ENCODE results near the gene TOGARAM1. TPM values are rescaled to one million over a fixed set of nuclear protein-coding genes. Genes with fewer than 3 reads are reported as not detected.
A peak's percentile ranks its signal among the peaks of the same experiment; 100 is the strongest.

TOGARAM1 gene
- total RNA-seq, 1 experiment from 2014 or later = 34.2 TPM

GRCh38 chr14:45084946-45085346, 123.0 kb downstream of the TOGARAM1 start:
- peak overlapping the region; percentile 78 for H3K27ac ChIP-seq (ENCODE audit: low read length)
- H3K79me2 ChIP-seq (ENCODE audit: low read length) = peaks cover 60% of the 10 kb centered on the region
- H3K9ac ChIP-seq (ENCODE audit: low read length) = peak overlapping the region; percentile 82
- peaks cover 54% of the 10 kb centered on the region for H3K4me1 ChIP-seq (ENCODE audit: low read length)
- H2AFZ ChIP-seq (ENCODE audit: low read length) = no peak overlapping the region
- no peaks in the 10 kb centered on the region for H3K9me3 ChIP-seq (ENCODE audit: low read length)
- no peaks in the 10 kb centered on the region for H3K27me3 ChIP-seq (ENCODE audit: low read length)
- peaks cover 24% of the 10 kb centered on the region; the same call in 1 of the 2 replicates for H4K20me1 ChIP-seq (ENCODE audit: insufficient read depth, low read depth, low read length)
- H3K4me3 ChIP-seq (ENCODE audit: low read length) = peak overlapping the region; percentile 83
- peak; percentile 68 for DNase-seq
- no peaks in the 10 kb centered on the region for H3K9me2 ChIP-seq (replicated peaks; ENCODE audit: insufficient read depth, low read length)
- peaks cover 13% of the 10 kb centered on the region; the same call in 1 of the 2 replicates for H3K36me3 ChIP-seq (ENCODE audit: insufficient read depth, low read length)
- peak overlapping the region; percentile 79 for H3K4me2 ChIP-seq (ENCODE audit: low read depth, low read length, poor library complexity, severe bottlenecking)

- no peaks in the 10 kb centered on the region for H3K9me3 ChIP-seq (ENCODE audit: low read length)
- H3K79me2 ChIP-seq (ENCODE audit: low read length) = peaks cover 99% of the 10 kb centered on the region
- no peaks in the 10 kb centered on the region for H3K27me3 ChIP-seq (ENCODE audit: low read length)
- H4K20me1 ChIP-seq (ENCODE audit: insufficient read depth, low read depth, low read length) = peaks cover 23% of the 10 kb centered on the region; the same call in 1 of the 2 replicates
- no peak overlapping the region for H3K4me3 ChIP-seq (ENCODE audit: low read length)
- no peak overlapping the region for H2AFZ ChIP-seq (ENCODE audit: low read length)
- no peaks in the 10 kb centered on the region for H3K9me2 ChIP-seq (replicated peaks; ENCODE audit: insufficient read depth, low read length)
- H3K36me3 ChIP-seq (ENCODE audit: insufficient read depth, low read length) = peaks cover 26% of the 10 kb centered on the region; the same call in 1 of the 2 replicates
- H3K27ac ChIP-seq (ENCODE audit: low read length) = 0 out of 2 replicates have a peak overlapping the region, but pooled peaks have one; percentile 17
- H3K4me1 ChIP-seq (ENCODE audit: low read length) = peaks cover 69% of the 10 kb centered on the region
- H3K9ac ChIP-seq (ENCODE audit: low read length) = no peak overlapping the region
- peak overlapping the region; percentile 34 for H3K4me2 ChIP-seq (ENCODE audit: low read depth, low read length, poor library complexity, severe bottlenecking)
- DNase-seq = no peak
These were observed 127.8 kb downstream of the TOGARAM1 start for GRCh38 chr14:45089813-45090212.

- Histone ChIP-seq H3K27ac (ENCODE audit: low read length) (0 out of 2 replicates have a peak overlapping the region, but pooled peaks have one; percentile 5), H3K9me2 (replicated peaks; ENCODE audit: insufficient read depth, low read length) (no peaks in the 10 kb centered on the region), H2AFZ (ENCODE audit: low read length) (no peak overlapping the region), H3K4me3 (ENCODE audit: low read length) (no peak overlapping the region), H3K4me1 (ENCODE audit: low read length) (peaks cover 53% of the 10 kb centered on the region), H3K27me3 (ENCODE audit: low read length) (no peaks in the 10 kb centered on the region), H3K9ac (ENCODE audit: low read length) (no peak overlapping the region), H4K20me1 (ENCODE audit: insufficient read depth, low read depth, low read length) (peaks cover 5% of the 10 kb centered on the region; the same call in 1 of the 2 replicates), H3K9me3 (ENCODE audit: low read length) (no peaks in the 10 kb centered on the region), H3K36me3 (ENCODE audit: insufficient read depth, low read length) (peaks cover 42% of the 10 kb centered on the region), H3K4me2 (ENCODE audit: low read depth, low read length, poor library complexity, severe bottlenecking) (peak overlapping the region; percentile 6), H3K79me2 (ENCODE audit: low read length) (peaks cover 98% of the 10 kb centered on the region)
- DNase-seq = no peak
These were observed 129.7 kb downstream of the TOGARAM1 start for GRCh38 chr14:45091710-45092109.

- Histone ChIP-seq H3K79me2 (ENCODE audit: low read length) (peaks cover 98% of the 10 kb centered on the region), H3K4me1 (ENCODE audit: low read length) (peaks cover 29% of the 10 kb centered on the region), H3K9ac (ENCODE audit: low read length) (no peak overlapping the region), H3K9me3 (ENCODE audit: low read length) (no peaks in the 10 kb centered on the region), H3K27me3 (ENCODE audit: low read length) (no peaks in the 10 kb centered on the region), H3K27ac (ENCODE audit: low read length) (no peak overlapping the region), H3K9me2 (replicated peaks; ENCODE audit: insufficient read depth, low read length) (no peaks in the 10 kb centered on the region), H3K36me3 (ENCODE audit: insufficient read depth, low read length) (peaks cover 42% of the 10 kb centered on the region), H3K4me2 (ENCODE audit: low read depth, low read length, poor library complexity, severe bottlenecking) (no peak overlapping the region), H4K20me1 (ENCODE audit: insufficient read depth, low read depth, low read length) (no peaks in the 10 kb centered on the region; the same call in 1 of the 2 replicates), H3K4me3 (ENCODE audit: low read length) (no peak overlapping the region), H2AFZ (ENCODE audit: low read length) (no peak overlapping the region)
- no peak for DNase-seq
These were observed 132.3 kb downstream of the TOGARAM1 start for GRCh38 chr14:45094275-45094674.

GRCh38 chr14:45095143-45095542, 133.2 kb downstream of the TOGARAM1 start:
- Histone ChIP-seq H3K4me3 (ENCODE audit: low read length) (no peak overlapping the region), H3K27ac (ENCODE audit: low read length) (no peak overlapping the region), H3K4me1 (ENCODE audit: low read length) (peaks cover 20% of the 10 kb centered on the region), H3K79me2 (ENCODE audit: low read length) (peaks cover 98% of the 10 kb centered on the region), H3K9ac (ENCODE audit: low read length) (no peak overlapping the region), H2AFZ (ENCODE audit: low read length) (no peak overlapping the region), H3K27me3 (ENCODE audit: low read length) (no peaks in the 10 kb centered on the region), H3K36me3 (ENCODE audit: insufficient read depth, low read length) (peaks cover 48% of the 10 kb centered on the region), H3K9me3 (ENCODE audit: low read length) (no peaks in the 10 kb centered on the region), H3K9me2 (replicated peaks; ENCODE audit: insufficient read depth, low read length) (no peaks in the 10 kb centered on the region), H3K4me2 (ENCODE audit: low read depth, low read length, poor library complexity, severe bottlenecking) (no peak overlapping the region), H4K20me1 (ENCODE audit: insufficient read depth, low read depth, low read length) (no peaks in the 10 kb centered on the region; the same call in 1 of the 2 replicates)
- no peak for DNase-seq

- H3K27ac ChIP-seq (ENCODE audit: low read length) = no peak overlapping the region
- peaks cover 98% of the 10 kb centered on the region for H3K79me2 ChIP-seq (ENCODE audit: low read length)
- H4K20me1 ChIP-seq (ENCODE audit: insufficient read depth, low read depth, low read length) = no peaks in the 10 kb centered on the region; the same call in 1 of the 2 replicates
- H3K4me3 ChIP-seq (ENCODE audit: low read length) = no peak overlapping the region
- H3K36me3 ChIP-seq (ENCODE audit: insufficient read depth, low read length) = peaks cover 56% of the 10 kb centered on the region
- no peaks in the 10 kb centered on the region for H3K9me3 ChIP-seq (ENCODE audit: low read length)
- H3K9ac ChIP-seq (ENCODE audit: low read length) = no peak overlapping the region
- peaks cover 9% of the 10 kb centered on the region for H3K4me1 ChIP-seq (ENCODE audit: low read length)
- no peak for DNase-seq
- H3K9me2 ChIP-seq (replicated peaks; ENCODE audit: insufficient read depth, low read length) = no peaks in the 10 kb centered on the region
- H2AFZ ChIP-seq (ENCODE audit: low read length) = no peak overlapping the region
- H3K27me3 ChIP-seq (ENCODE audit: low read length) = no peaks in the 10 kb centered on the region
- H3K4me2 ChIP-seq (ENCODE audit: low read depth, low read length, poor library complexity, severe bottlenecking) = no peak overlapping the region
These were observed 134.2 kb downstream of the TOGARAM1 start for GRCh38 chr14:45096218-45096617.

- Histone ChIP-seq H3K4me3 (ENCODE audit: low read length) (no peak overlapping the region), H3K9me2 (replicated peaks; ENCODE audit: insufficient read depth, low read length) (no peaks in the 10 kb centered on the region), H3K36me3 (ENCODE audit: insufficient read depth, low read length) (peaks cover 79% of the 10 kb centered on the region), H3K79me2 (ENCODE audit: low read length) (peaks cover 84% of the 10 kb centered on the region), H4K20me1 (ENCODE audit: insufficient read depth, low read depth, low read length) (no peaks in the 10 kb centered on the region), H3K4me1 (ENCODE audit: low read length) (no peaks in the 10 kb centered on the region), H3K4me2 (ENCODE audit: low read depth, low read length, poor library complexity, severe bottlenecking) (no peak overlapping the region), H3K27ac (ENCODE audit: low read length) (no peak overlapping the region), H3K9me3 (ENCODE audit: low read length) (no peaks in the 10 kb centered on the region), H3K9ac (ENCODE audit: low read length) (no peak overlapping the region), H2AFZ (ENCODE audit: low read length) (no peak overlapping the region), H3K27me3 (ENCODE audit: low read length) (no peaks in the 10 kb centered on the region)
- DNase-seq = no peak
These were observed 141.8 kb downstream of the TOGARAM1 start for GRCh38 chr14:45103806-45104205.

- Histone ChIP-seq H3K9me3 (ENCODE audit: low read length) (no peaks in the 10 kb centered on the region), H3K79me2 (ENCODE audit: low read length) (peaks cover 81% of the 10 kb centered on the region), H3K27me3 (ENCODE audit: low read length) (no peaks in the 10 kb centered on the region)
These were observed 142.6 kb downstream of the TOGARAM1 start for GRCh38 chr14:45104561-45104960.

More at GRCh38 chr14:45104561-45104960, 142.6 kb downstream of the TOGARAM1 start:
- H3K27ac ChIP-seq (ENCODE audit: low read length) = no peak overlapping the region
- no peaks in the 10 kb centered on the region for H3K9me2 ChIP-seq (replicated peaks; ENCODE audit: insufficient read depth, low read length)
- no peak overlapping the region for H3K4me3 ChIP-seq (ENCODE audit: low read length)
- no peaks in the 10 kb centered on the region for H4K20me1 ChIP-seq (ENCODE audit: insufficient read depth, low read depth, low read length)
- H2AFZ ChIP-seq (ENCODE audit: low read length) = no peak overlapping the region
- H3K9ac ChIP-seq (ENCODE audit: low read length) = no peak overlapping the region
- no peaks in the 10 kb centered on the region for H3K4me1 ChIP-seq (ENCODE audit: low read length)
- H3K4me2 ChIP-seq (ENCODE audit: low read depth, low read length, poor library complexity, severe bottlenecking) = no peak overlapping the region
- DNase-seq = no peak
- peaks cover 84% of the 10 kb centered on the region for H3K36me3 ChIP-seq (ENCODE audit: insufficient read depth, low read length)
